Fibroblast of lung (primary cell): ENCODE data around the gene MYO1D.
A peak's percentile ranks its signal among the peaks of the same experiment; 100 is the strongest.

ENCODE experiments used
- CTCF ChIP-seq, 2 donors: IDR thresholded peaks in 1 of 2; conservative IDR thresholded peaks in 1 of 2; 1 replicate in 1 of 2; 2 replicates in 1 of 2; pipeline ENCODE4 v1.5.1; 2011 to 2012; ENCODE audit warnings: low read length in 2 of 2, control low read depth in 1 of 2, inconsistent platforms in 1 of 2, low read depth in 1 of 2, mild to moderate bottlenecking in 1 of 2
- EZH2 ChIP-seq: IDR thresholded peaks from 2 replicates; pipeline ENCODE4 v1.5.1; 2012; ENCODE audit warnings: low read length, control low read depth, mild to moderate bottlenecking; ENCODE audit errors: missing control alignments

- TF ChIP-seq CTCF (conservative IDR thresholded peaks at IDR 0.05 in 1 of 2, IDR thresholded peaks at IDR 0.05 in 1 of 2; ENCODE audit: low read depth in 1 of 2, low read length in 2 of 2) (peak in 1 of 2 donors; percentile 8), EZH2 (no peak)
These were observed 107.1 kb downstream of the MYO1D start for GRCh38 chr17:32769846-32770245.
